Endothelial cell of umbilical vein (primary cell): ENCODE data around the gene PLEKHA3. TPM values are rescaled to one million over a fixed set of nuclear protein-coding genes. Genes with fewer than 3 reads are reported as not detected.

ENCODE experiments used
- BruUV-seq: library from RNA; stranded (reverse); fragments of 400-500 nt; replicated peaks from 2 replicates; lab custom pipeline; 2021; lab: Mats Ljungman, UMichigan
- CTCF ChIA-PET: fragments of 300-600, 350-600 bp; sonication (Branson Sonifier 250); formaldehyde crosslinking; loops from one replicate; lab custom pipeline; 2021; ENCODE audit warnings: antibody characterized with exemption, inconsistent platforms; lab: Charles Lee
- POLR2A ChIA-PET: fragments of 300-600, 350-600 bp; sonication (Branson Sonifier 250); formaldehyde crosslinking; loops from one replicate; lab custom pipeline; 2021; ENCODE audit warnings: antibody characterized with exemption, inconsistent platforms; lab: Charles Lee
- DNase-seq: peaks from one replicate; pipeline ENCODE4 v3.0.0-alpha.2; 2011; ENCODE audit warnings: low read depth, low spot score
- FAIRE-seq: peaks from 2 replicates; lab custom pipeline; 2011; peaks lifted over from hg19 to GRCh38; lab: Jason Lieb, UNC
- H2AFZ ChIP-seq: 2 replicates; pipeline ENCODE4 v1.6.0; 2012; ENCODE audit warnings: low read depth, low read length, control low read depth, inconsistent platforms
- H3K27ac ChIP-seq: 2 replicates; pipeline ENCODE4 v1.5.1; 2011; ENCODE audit warnings: low read depth, mild to moderate bottlenecking, control low read depth, low read length, moderate library complexity; ENCODE audit not compliant: insufficient read depth
- H3K27me3 ChIP-seq, 2 experiments: 2 replicates each; pipeline versions ENCODE4 v1.6.0 to v1.6.1; 2011; ENCODE audit warnings: low read length in 2 of 2, mixed read lengths in 1 of 2; ENCODE audit not compliant: control insufficient read depth in 2 of 2, insufficient read depth in 2 of 2
- H3K36me3 ChIP-seq, 2 experiments: 2 replicates in 1 of 2; 3 replicates in 1 of 2; pipeline ENCODE4 v1.5.1; 2011; ENCODE audit warnings: low read length in 2 of 2, mild to moderate bottlenecking in 1 of 2, moderate library complexity in 1 of 2; ENCODE audit not compliant: control insufficient read depth in 2 of 2, insufficient read depth in 2 of 2; ENCODE audit errors: extremely low read depth in 1 of 2
- H3K4me1 ChIP-seq: 3 replicates; pipeline ENCODE4 v1.5.1; 2011; ENCODE audit warnings: mild to moderate bottlenecking, low read length; ENCODE audit not compliant: control insufficient read depth, insufficient read depth; ENCODE audit errors: extremely low read depth
- H3K4me2 ChIP-seq: 2 replicates; pipeline ENCODE4 v1.6.1; 2011; ENCODE audit warnings: low read length, control low read depth, mixed read lengths; ENCODE audit not compliant: insufficient read depth
- H3K4me3 ChIP-seq, 3 experiments: fragments of 200-600 bp in 1 of 3; sonication (generic), shearing (Covaris generic) in 1 of 3; replicated peaks in 1 of 3; 2 replicates each; pipeline ENCODE4 v1.5.1; 2011 to 2016; ENCODE audit warnings: control low read depth in 3 of 3, low read length in 3 of 3, mild to moderate bottlenecking in 2 of 3, inconsistent platforms in 1 of 3, low read depth in 1 of 3, moderate library complexity in 1 of 3; ENCODE audit not compliant: insufficient read depth in 1 of 3
- H3K79me2 ChIP-seq: 2 replicates; pipeline ENCODE4 v1.6.0; 2012; ENCODE audit warnings: low read length, inconsistent platforms; ENCODE audit not compliant: control insufficient read depth, insufficient read depth
- H3K9ac ChIP-seq: replicated peaks from 2 replicates; pipeline ENCODE3; 2011; ENCODE audit warnings: low read length, control low read depth; ENCODE audit not compliant: insufficient read depth; ENCODE audit errors: extremely low read depth
- H3K9me1 ChIP-seq: replicated peaks from 3 replicates; pipeline ENCODE4 v1.6.0; 2011; ENCODE audit warnings: mild to moderate bottlenecking, low read length; ENCODE audit not compliant: control insufficient read depth, insufficient read depth; ENCODE audit errors: extremely low read depth
- H3K9me3 ChIP-seq: replicated peaks from 2 replicates; pipeline ENCODE4 v1.5.1; 2012; ENCODE audit warnings: low read length, inconsistent platforms; ENCODE audit not compliant: control insufficient read depth, insufficient read depth
- H4K20me1 ChIP-seq: replicated peaks from 2 replicates; pipeline ENCODE3; 2011; ENCODE audit warnings: mild to moderate bottlenecking, low read length; ENCODE audit not compliant: control insufficient read depth, insufficient read depth; ENCODE audit errors: extremely low read depth
- CTCF ChIP-seq, 2 donors: IDR thresholded peaks; 1 replicate in 1 of 2; 2 replicates in 1 of 2; pipeline ENCODE4 v1.5.1; 2011; ENCODE audit warnings: low read length in 2 of 2, mild to moderate bottlenecking in 2 of 2, moderate library complexity in 2 of 2, control low read depth in 1 of 2, inconsistent platforms in 1 of 2, low read depth in 1 of 2; ENCODE audit not compliant: insufficient read depth in 1 of 2; ENCODE audit errors: extremely low read depth in 1 of 2
- EZH2 ChIP-seq: IDR thresholded peaks from 2 replicates; pipeline ENCODE4 v1.6.1; 2012; ENCODE audit warnings: borderline replicate concordance, low read depth, mild to moderate bottlenecking, moderate library complexity, low read length, inconsistent platforms; ENCODE audit not compliant: severe bottlenecking
- FOS ChIP-seq: IDR thresholded peaks from 2 replicates; pipeline ENCODE4 v1.6.1; 2011; ENCODE audit warnings: mild to moderate bottlenecking, low read length, moderate library complexity, borderline replicate concordance; ENCODE audit not compliant: insufficient read depth
- GATA2 ChIP-seq: IDR thresholded peaks from 2 replicates; pipeline ENCODE4 v1.7.0; 2011; ENCODE audit warnings: low read depth, mild to moderate bottlenecking, moderate library complexity, mixed read lengths, low read length; ENCODE audit not compliant: insufficient read length, insufficient read depth
- JUN ChIP-seq: IDR thresholded peaks from 2 replicates; pipeline ENCODE4 v1.6.1; 2011; ENCODE audit warnings: borderline replicate concordance, low read depth; ENCODE audit not compliant: insufficient read length, insufficient read depth
- MAX ChIP-seq: IDR thresholded peaks from 2 replicates; pipeline ENCODE4 v1.6.1; 2011; ENCODE audit not compliant: insufficient read depth, insufficient read length
- MYC ChIP-seq: IDR thresholded peaks from one replicate; pipeline ENCODE4 v1.6.1; 2011; ENCODE audit warnings: mild to moderate bottlenecking, low read depth, low read length
- POLR2A ChIP-seq: IDR thresholded peaks from 2 replicates; pipeline ENCODE4 v1.6.1; 2012; ENCODE audit warnings: low read depth, mild to moderate bottlenecking, control low read depth, low read length
- POLR2AphosphoS5 ChIP-seq: IDR thresholded peaks from 2 replicates; pipeline ENCODE4 v1.6.1; 2012; ENCODE audit warnings: low read depth, mild to moderate bottlenecking, control low read depth, low read length, moderate library complexity; ENCODE audit not compliant: insufficient read depth
- dilution Hi-C: fragments of 300-500 bp; cut with MboI; formaldehyde crosslinking; loops from one replicate; pipeline ENCODE4 v1.15.0; 2019; ENCODE audit warnings: low sequenced_read_pairs; ENCODE audit not compliant: extremely low pct_ligation_motif_present
- intact Hi-C: fragments of 100-400 bp; cut with micrococcal nuclease; formaldehyde crosslinking; loops from one replicate; pipeline ENCODE4 v1.10.0; 2022
- polyA plus RNA-seq, 4 experiments: library from polyadenylated mRNA; depleted of rRNA in 3 of 4; stranded (reverse) in 3 of 4; unstranded in 1 of 4; fragments of >200 nt; gene quantifications; 2 replicates each; pipeline versions ENCODE4 v1.2.1 to v1.2.3, GENCODE V29; 2011 to 2012; ENCODE audit warnings: missing spikeins in 1 of 4
- total RNA-seq: library from RNA; stranded (reverse); gene quantifications from 2 replicates; pipeline ENCODE4 v1.2.3, GENCODE V29; 2021

PLEKHA3 gene
- total and polyA plus RNA-seq, 2 donors (not counting 3 experiments of a cell fraction or from before 2014, with no cell fraction given), result 4.1 to 24.6 TPM

DNA sequence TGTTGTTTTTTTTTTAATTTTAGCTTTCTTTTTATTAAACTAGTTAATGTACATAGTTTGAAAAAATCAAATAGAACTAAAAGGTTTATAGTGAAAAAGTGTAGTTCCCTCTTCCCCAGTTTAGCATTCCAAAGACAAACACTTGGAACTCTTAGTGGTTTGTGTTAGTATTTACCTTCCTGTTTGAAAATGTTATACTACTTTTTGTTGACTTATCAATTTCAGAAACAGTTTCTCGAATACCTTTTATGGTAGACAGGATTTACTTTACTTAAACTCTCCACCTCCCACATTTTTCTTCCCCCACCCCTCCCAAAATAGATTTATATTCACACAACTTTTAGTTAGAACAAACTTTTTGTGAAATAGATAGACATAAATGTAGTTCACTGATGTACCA is 26.7 kb downstream of the PLEKHA3 start:
- no peak for DNase-seq
- no peak overlapping the region for H3K27ac ChIP-seq
- dilution Hi-C loops (no loop called here), intact Hi-C loops (no loop called here)
- no peak overlapping the region for H3K4me2 ChIP-seq
- BruUV-seq, result no TSS peak
- no peaks in the 10 kb centered on the region for H3K4me1 ChIP-seq
- H3K9me3 ChIP-seq, result no peaks in the 10 kb centered on the region
- peaks cover 1 to 10% of the 10 kb centered on the region in 2 experiments for H3K36me3 ChIP-seq
- H3K9ac ChIP-seq, result no peak overlapping the region
- no peaks in the 10 kb centered on the region for H3K79me2 ChIP-seq
- no peaks in the 10 kb centered on the region for H3K27me3 ChIP-seq
- H4K20me1 ChIP-seq, result no peaks in the 10 kb centered on the region
- CTCF ChIA-PET, result interaction anchor here (1.7 kb wide), 1 partner anchor 17 kb away, joined by 4 read pairs; no protein-coding TSS in a partner anchor
- no peak overlapping the region for H2AFZ ChIP-seq
- POLR2A ChIA-PET, result no interaction called here
- no peaks in the 10 kb centered on the region for H3K9me1 ChIP-seq
- TF ChIP-seq POLR2A, result no peak
- no peak overlapping the region for H3K4me3 ChIP-seq
- FAIRE-seq, result no peak

GRCh38 chr2:178508646-178509045 is 28.4 kb downstream of the PLEKHA3 start:
- H2AFZ ChIP-seq, result no peak overlapping the region
- H3K4me2 ChIP-seq, result no peak overlapping the region
- no peak overlapping the region for H3K4me3 ChIP-seq
- H3K4me1 ChIP-seq, result no peaks in the 10 kb centered on the region
- intact Hi-C loops, result no loop called here
- no peaks in the 10 kb centered on the region for H3K27me3 ChIP-seq
- peaks cover 0 to 2% of the 10 kb centered on the region in 2 experiments for H3K36me3 ChIP-seq
- dilution Hi-C loops, result no loop called here
- ChIA-PET CTCF (interaction anchor here (1.7 kb wide), 1 partner anchor 19 kb away, joined by 4 read pairs; no protein-coding TSS in a partner anchor), POLR2A (no interaction called here)
- BruUV-seq, result no TSS peak
- H3K79me2 ChIP-seq, result no peaks in the 10 kb centered on the region
- H3K27ac ChIP-seq, result no peak overlapping the region
- TF ChIP-seq EZH2, result no peak
- TF ChIP-seq GATA2, result no peak
- no peak for TF ChIP-seq POLR2AphosphoS5
- no peak for TF ChIP-seq JUN
- no peak for TF ChIP-seq POLR2A
- no peak for TF ChIP-seq FOS
- TF ChIP-seq MAX, result no peak
- no peak for TF ChIP-seq MYC
- no peak for TF ChIP-seq CTCF (IDR thresholded peaks at IDR 0.05; ENCODE audit: extremely low read depth in 1 of 2, insufficient read depth in 1 of 2, low read depth in 1 of 2, low read length in 2 of 2)
- H3K9me3 ChIP-seq, result no peaks in the 10 kb centered on the region
- H3K9me1 ChIP-seq, result no peaks in the 10 kb centered on the region
- no peaks in the 10 kb centered on the region for H4K20me1 ChIP-seq
- no peak overlapping the region for H3K9ac ChIP-seq
- FAIRE-seq, result no peak
- DNase-seq, result no peak
